Transverse colon (tissue), 4 donors: ENCODE results near the gene MSL1. TPM values are rescaled to one million over a fixed set of nuclear protein-coding genes. Genes with fewer than 3 reads are reported as not detected.
A peak's percentile ranks its signal among the peaks of the same experiment; 100 is the strongest.
"Not testable (repeated sequence)": the region's sequence is repeated elsewhere in the genome, so short reads cannot be mapped to it uniquely, and the experiment has no call there.

Source experiments
- DNase-seq: peaks from one replicate; pipeline ENCODE4 v3.0.0-alpha.2; 2019
- H3K27ac ChIP-seq, 4 donors: fragments of 200-600 bp; sonication (generic); 2 replicates each; pipeline ENCODE4 v1.5.1; 2016 to 2018; ENCODE audit warnings: inconsistent platforms in 4 of 4
- H3K27me3 ChIP-seq: fragments of 200-600 bp; sonication (generic); 2 replicates; pipeline ENCODE4 v1.5.1; 2017; ENCODE audit warnings: inconsistent platforms
- H3K36me3 ChIP-seq, 4 donors: fragments of 200-600 bp; sonication (generic); 2 replicates each; pipeline ENCODE4 v1.5.1; 2017 to 2019; ENCODE audit warnings: inconsistent platforms in 4 of 4
- H3K4me1 ChIP-seq, 4 donors: fragments of 200-600 bp; sonication (generic); 2 replicates each; pipeline ENCODE4 v1.5.1; 2017 to 2020; ENCODE audit warnings: inconsistent platforms in 4 of 4
- H3K4me3 ChIP-seq, 4 donors: fragments of 200-600 bp; sonication (generic); 1 replicate in 1 of 4; 2 replicates in 3 of 4; pipeline versions ENCODE4 v1.5.1 to v1.6.1; 2017 to 2019; ENCODE audit warnings: inconsistent platforms in 4 of 4
- H3K9me3 ChIP-seq, 2 donors: fragments of 200-600 bp; sonication (generic); 2 replicates each; pipeline ENCODE4 v1.5.1; 2017 to 2019; ENCODE audit warnings: inconsistent platforms in 2 of 2
- EP300 ChIP-seq: sonication (generic); formaldehyde crosslinking; IDR thresholded peaks from one replicate; pipeline ENCODE4 v1.6.1; 2017; ENCODE audit warnings: antibody characterized with exemption, low read depth
- POLR2A ChIP-seq: fragments of 450-650 bp; IDR thresholded peaks from one replicate; pipeline ENCODE4 v1.6.1; 2016; ENCODE audit warnings: antibody characterized with exemption, mild to moderate bottlenecking, moderate library complexity
- POLR2AphosphoS5 ChIP-seq, 3 donors: sonication (generic); formaldehyde crosslinking; IDR thresholded peaks; one replicate each; pipeline ENCODE4 v1.6.1; 2016; ENCODE audit warnings: antibody characterized with exemption in 3 of 3
- WGBS, 2 donors: methylation state at CpG; one replicate each; pipeline ENCODE4 v1.1.5; 2018; ENCODE audit warnings: low coverage in 1 of 2; 5-methylcytosine and 5-hydroxymethylcytosine counted together
- in situ Hi-C, 4 donors: fragments of 200-750 bp; cut with MboI; loops; one replicate each; pipeline versions ENCODE4 v1.15.0 to v1.15.1; 2017; ENCODE audit warnings: low sequenced_read_pairs in 3 of 4, low pct_ligation_motif_present in 1 of 4, low pct_unique_long_range_greater_than_20kb in 1 of 4
- intact Hi-C: fragments of 100-400 bp; cut with DNase I; formaldehyde crosslinking; loops from one replicate; pipeline ENCODE4 v1.15.1; 2023; ENCODE audit warnings: low total_unique reads
- total RNA-seq, 4 donors: library from RNA; depleted of rRNA; stranded (reverse); fragments of >200 nt; gene quantifications; one replicate each; pipeline ENCODE4 v1.1.0, GENCODE V29; 2016
- TF ChIP-seq, protein P1 (sequence below), 5 experiments: fragments of 200-600 bp in 3 of 5; fragments of 450-650 bp in 2 of 5; sonication (generic) in 3 of 5; IDR thresholded peaks; 1 replicate in 2 of 5; 2 replicates in 3 of 5; pipeline ENCODE4 v1.5.1; 2016 to 2017; ENCODE audit warnings: antibody characterized with exemption in 5 of 5, inconsistent platforms in 3 of 5, mild to moderate bottlenecking in 2 of 5, moderate library complexity in 1 of 5

MSL1 gene
- total RNA-seq, 4 donors from 2014 or later = 73.9 to 258 (median 90.6) TPM

GRCh38 chr17:40135817-40136216, 14.0 kb downstream of the MSL1 start:
- intact Hi-C loops (no loop called here), in situ Hi-C loops (no loop called here)
- no peak overlapping the region for H3K27ac ChIP-seq
- WGBS, 2 donors = 98 to 100% methylated on average over 3 of the region's 3 CpGs
- no peaks in the 10 kb centered on the region for H3K27me3 ChIP-seq
- no peak for DNase-seq
- peaks cover 4 to 41% (median 20%) of the 10 kb centered on the region in 4 donors for H3K4me1 ChIP-seq
- peaks cover 0 to 57% (median 15%) of the 10 kb centered on the region in 4 donors for H3K36me3 ChIP-seq
- H3K4me3 ChIP-seq = no peak overlapping the region
- no peaks in the 10 kb centered on the region for H3K9me3 ChIP-seq
- TF ChIP-seq, protein P1, sequence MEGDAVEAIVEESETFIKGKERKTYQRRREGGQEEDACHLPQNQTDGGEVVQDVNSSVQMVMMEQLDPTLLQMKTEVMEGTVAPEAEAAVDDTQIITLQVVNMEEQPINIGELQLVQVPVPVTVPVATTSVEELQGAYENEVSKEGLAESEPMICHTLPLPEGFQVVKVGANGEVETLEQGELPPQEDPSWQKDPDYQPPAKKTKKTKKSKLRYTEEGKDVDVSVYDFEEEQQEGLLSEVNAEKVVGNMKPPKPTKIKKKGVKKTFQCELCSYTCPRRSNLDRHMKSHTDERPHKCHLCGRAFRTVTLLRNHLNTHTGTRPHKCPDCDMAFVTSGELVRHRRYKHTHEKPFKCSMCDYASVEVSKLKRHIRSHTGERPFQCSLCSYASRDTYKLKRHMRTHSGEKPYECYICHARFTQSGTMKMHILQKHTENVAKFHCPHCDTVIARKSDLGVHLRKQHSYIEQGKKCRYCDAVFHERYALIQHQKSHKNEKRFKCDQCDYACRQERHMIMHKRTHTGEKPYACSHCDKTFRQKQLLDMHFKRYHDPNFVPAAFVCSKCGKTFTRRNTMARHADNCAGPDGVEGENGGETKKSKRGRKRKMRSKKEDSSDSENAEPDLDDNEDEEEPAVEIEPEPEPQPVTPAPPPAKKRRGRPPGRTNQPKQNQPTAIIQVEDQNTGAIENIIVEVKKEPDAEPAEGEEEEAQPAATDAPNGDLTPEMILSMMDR (IDR thresholded peaks at IDR 0.05) = no peak
- TF ChIP-seq EP300 (no peak), POLR2A (no peak), POLR2AphosphoS5 (IDR thresholded peaks at IDR 0.05) (no peak)

DNA sequence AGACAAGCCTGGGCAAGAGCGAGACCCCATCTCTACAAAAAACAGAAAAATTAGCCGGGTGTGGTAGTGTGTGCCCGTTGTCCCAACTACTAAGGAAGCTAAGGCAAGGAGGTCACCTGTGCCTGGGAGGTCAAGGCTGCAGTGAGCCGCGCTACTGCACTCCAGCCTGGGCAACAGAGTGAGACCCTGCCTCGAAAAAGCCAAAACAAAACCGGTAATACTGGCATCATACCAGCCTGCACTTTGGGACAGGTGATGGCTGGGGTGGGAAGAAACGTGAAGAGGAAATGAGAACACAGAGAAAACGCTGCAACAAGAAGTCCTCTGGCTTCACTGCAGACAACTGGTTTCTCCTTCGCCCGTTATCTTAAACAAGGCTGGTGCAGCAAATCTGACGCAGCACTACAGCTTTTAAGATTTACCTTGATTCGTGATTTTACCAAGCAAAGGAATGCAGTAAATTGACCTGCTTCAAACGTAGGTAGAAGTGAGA, 17.8 kb downstream of the MSL1 start:
- H3K9me3 ChIP-seq = no peaks in the 10 kb centered on the region
- peak; percentile 22 for DNase-seq
- 0 to 10% methylated on average over 4 to 14 of the region's 14 CpGs for WGBS, 2 donors
- TF ChIP-seq POLR2AphosphoS5 (IDR thresholded peaks at IDR 0.05) = no peak
- TF ChIP-seq EP300 = no peak
- TF ChIP-seq, protein P1 (IDR thresholded peaks at IDR 0.05) = peak in 1 of 5 experiments; percentile 34
- no peak for TF ChIP-seq POLR2A
- in situ Hi-C loops (no loop called here), intact Hi-C loops (no loop called here)
- peak overlapping the region; percentile 18 to 84 (median 58) for H3K4me3 ChIP-seq
- H3K27ac ChIP-seq = peak overlapping the region; percentile 92 to 99 (median 98)
- H3K4me1 ChIP-seq = peaks cover 12 to 42% (median 20%) of the 10 kb centered on the region in 4 donors
- H3K36me3 ChIP-seq = peaks cover 0 to 46% (median 5%) of the 10 kb centered on the region in 4 donors
- no peaks in the 10 kb centered on the region for H3K27me3 ChIP-seq

DNA sequence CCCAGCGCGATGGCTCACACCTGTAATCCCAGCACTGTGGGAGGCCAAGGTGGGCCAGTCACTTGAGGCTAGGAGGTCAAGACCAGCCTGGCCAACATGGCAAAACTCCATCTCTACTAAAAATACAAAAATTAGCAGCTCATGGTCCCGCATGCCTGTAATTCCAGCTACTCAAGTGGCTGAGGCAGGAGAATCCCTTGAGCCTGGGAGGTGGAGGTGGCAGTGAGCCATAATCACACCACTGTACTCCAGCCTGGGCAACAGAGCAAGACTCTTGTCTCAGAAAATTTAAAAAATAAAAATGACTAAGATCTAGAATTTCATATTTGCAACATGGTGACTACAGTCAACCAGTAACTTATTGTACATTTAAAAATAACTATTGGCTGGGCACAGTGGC, 21.4 kb downstream of the MSL1 start:
- DNase-seq, intact Hi-C loops, H3K27me3 ChIP-seq, H3K4me3 ChIP-seq, H3K27ac ChIP-seq, H3K9me3 ChIP-seq, in situ Hi-C loops: not testable (repeated sequence)
- 92 to 95% methylated on average over 3 of the region's 3 CpGs for WGBS, 2 donors
- Histone ChIP-seq H3K4me1 (peaks cover 10 to 48% (median 18%) of the 10 kb centered on the region in 4 donors), H3K36me3 (peaks cover 0 to 43% (median 7%) of the 10 kb centered on the region in 4 donors)

GRCh38 chr17:40145476-40145875, 23.7 kb downstream of the MSL1 start:
- H3K4me1 ChIP-seq = peaks cover 0 to 39% (median 11%) of the 10 kb centered on the region in 4 donors
- H3K9me3 ChIP-seq = no peaks in the 10 kb centered on the region
- TF ChIP-seq POLR2A (no peak), POLR2AphosphoS5 (IDR thresholded peaks at IDR 0.05) (no peak), EP300 (no peak)
- TF ChIP-seq, protein P1 (IDR thresholded peaks at IDR 0.05) = no peak
- intact Hi-C loops (no loop called here), in situ Hi-C loops (no loop called here)
- H3K27me3 ChIP-seq = no peaks in the 10 kb centered on the region
- H3K36me3 ChIP-seq = peaks cover 0 to 56% (median 13%) of the 10 kb centered on the region in 4 donors
- no peak for DNase-seq
- no peak overlapping the region for H3K4me3 ChIP-seq
- H3K27ac ChIP-seq = no peak overlapping the region
- 89 to 94% methylated on average over 3 of the region's 3 CpGs for whole genome bisulfite sequencing, 2 donors

DNA sequence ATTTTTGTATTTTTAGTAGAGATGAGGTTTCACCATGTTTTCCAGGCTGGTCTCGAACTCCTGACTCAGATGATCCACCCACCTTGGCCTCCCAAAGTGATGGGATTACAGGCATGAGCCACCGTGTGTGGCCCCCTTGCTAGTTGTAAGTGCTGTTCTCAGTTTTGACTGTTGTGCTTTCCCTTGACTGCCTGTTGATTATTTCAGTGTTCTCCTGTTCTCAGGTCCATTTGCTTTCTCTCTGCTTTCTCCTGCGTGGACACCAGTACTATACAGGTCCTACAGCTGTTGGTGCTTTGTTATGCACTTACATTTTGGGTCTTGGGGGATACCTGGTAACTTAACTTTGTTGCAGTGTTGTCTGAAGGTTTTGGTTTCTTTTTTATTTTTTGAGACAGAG, 26.8 kb downstream of the MSL1 start:
- no peaks in the 10 kb centered on the region for H3K27me3 ChIP-seq
- in situ Hi-C loops = no loop called here
- no peaks in the 10 kb centered on the region for H3K9me3 ChIP-seq
- H3K4me1 ChIP-seq = peaks cover 0 to 26% (median 2%) of the 10 kb centered on the region in 4 donors
- DNase-seq = no peak
- intact Hi-C loops = no loop called here
- no peak overlapping the region for H3K4me3 ChIP-seq
- WGBS, 2 donors = 67 to 83% methylated on average over 3 of the region's 3 CpGs
- no peak overlapping the region for H3K27ac ChIP-seq
- TF ChIP-seq EP300 = no peak
- TF ChIP-seq, protein P1 (IDR thresholded peaks at IDR 0.05) = no peak
- TF ChIP-seq POLR2A = no peak
- no peak for TF ChIP-seq POLR2AphosphoS5 (IDR thresholded peaks at IDR 0.05)
- H3K36me3 ChIP-seq = peaks cover 0 to 40% (median 13%) of the 10 kb centered on the region in 4 donors
